Heart left ventricle (tissue), 16 donors: ENCODE results near the gene CDC42. TPM values are rescaled to one million over a fixed set of nuclear protein-coding genes. Genes with fewer than 3 reads are reported as not detected.

ENCODE experiments used
- ATAC-seq, 4 donors: fragments of 200-7000 bp; cut with Tn5 transposase; one replicate each; pipeline ENCODE4 v1.9.1; 2020 to 2022; ENCODE audit warnings: moderate library complexity in 4 of 4, mild to moderate bottlenecking in 3 of 4, moderate number of reproducible peaks in 1 of 4
- DNase-seq, 5 donors: peaks; one replicate each; pipeline ENCODE4 v3.0.0-alpha.2; 2020
- H3K27ac ChIP-seq, 12 donors: fragments of 200-600 bp; sonication (generic) in 4 of 12; one replicate each; pipeline versions ENCODE4 v1.5.0 to v1.8.0; 2016 to 2022; ENCODE audit warnings: mild to moderate bottlenecking in 2 of 12
- H3K27me3 ChIP-seq, 9 donors: fragments of 200-600 bp; sonication (generic) in 2 of 9; one replicate each; pipeline versions ENCODE4 v1.5.1 to v1.8.0; 2016 to 2022; ENCODE audit warnings: mild to moderate bottlenecking in 3 of 9
- H3K36me3 ChIP-seq, 9 donors: fragments of 200-600 bp; sonication (generic) in 2 of 9; one replicate each; pipeline versions ENCODE4 v1.5.0 to v1.8.0; 2018 to 2022; ENCODE audit warnings: mild to moderate bottlenecking in 2 of 9
- H3K4me1 ChIP-seq, 12 donors: fragments of 200-600 bp; sonication (generic) in 4 of 12; one replicate each; pipeline versions ENCODE4 v1.5.0 to v1.8.0; 2016 to 2022; ENCODE audit warnings: mild to moderate bottlenecking in 3 of 12
- H3K4me3 ChIP-seq, 12 donors: fragments of 200-600 bp; sonication (generic) in 4 of 12; one replicate each; pipeline versions ENCODE4 v1.5.0 to v1.8.0; 2017 to 2022; ENCODE audit warnings: mild to moderate bottlenecking in 9 of 12, moderate library complexity in 4 of 12
- H3K9me3 ChIP-seq, 12 donors: fragments of 200-600 bp; sonication (generic) in 4 of 12; one replicate each; pipeline versions ENCODE4 v1.5.0 to v1.8.0; 2016 to 2022; ENCODE audit warnings: mild to moderate bottlenecking in 1 of 12
- CTCF ChIP-seq, 12 donors: fragments of 200-600 bp; sonication (generic) in 4 of 12; IDR thresholded peaks; one replicate each; pipeline versions ENCODE4 v1.5.0 to v1.8.0; 2018 to 2022; ENCODE audit warnings: antibody characterized with exemption in 12 of 12, mild to moderate bottlenecking in 5 of 12
- POLR2A ChIP-seq, 2 donors: fragments of 450-650 bp; IDR thresholded peaks; one replicate each; pipeline ENCODE4 v1.6.1; 2017; ENCODE audit warnings: antibody characterized with exemption in 2 of 2, mild to moderate bottlenecking in 2 of 2, moderate library complexity in 2 of 2
- WGBS, 4 donors: extraction: QIAGEN DNeasy Blood & Tissue Kit in 2 of 4; methylation state at CpG; one replicate each; pipeline versions ENCODE4 v1.1.5 to v1.1.7; 2013 to 2018; 5-methylcytosine and 5-hydroxymethylcytosine counted together
- intact Hi-C, 10 donors: fragments of 100-400 bp; cut with DNase I; formaldehyde crosslinking; loops; one replicate each; pipeline versions ENCODE4 v1.11.1 to v1.14.2; 2022
- polyA plus RNA-seq, 2 donors: library from polyadenylated mRNA; stranded (reverse); fragments of 200-250 nt; gene quantifications; one replicate each; pipeline ENCODE4 v1.2.3, GENCODE V29; 2013
- total RNA-seq, 9 donors: library from RNA; depleted of rRNA in 2 of 9; stranded (reverse); fragments of >200 nt in 2 of 9; fragmentation: NEBNext Ultra II Directional in 3 of 9; extraction: Animal tissue kit (Norgen Biotek cat#: 25700) in 3 of 9; gene quantifications; one replicate each; pipeline versions ENCODE4 v1.1.0 to v1.2.4, GENCODE V29; 2016 to 2023
- donor health status: ischemic (EF 13 %, LVEDD 7.1; RV severe dilation, severe dysfunction).
- donor health status: healthy with polysubstance abuse.
- donor health status: DM: no; HTN: yes; CAD: no.
- donor health status: DM: no; HTN: no; CAD: no.
- donor health status: ischemic (EF 25% LVEDD 6.9; RV normal size, moderate dysfunction).
- donor health status: ischemic (EF 25% LVEDD 5.7; RV mildly dilated, moderate dysfunction).
- donor health status: healthy.
- donor health status: DM: yes; HTN: yes; CAD: no.
- donor health status: ischemic (EF 35%, LVEDD 5.7; RV mildly dilated, moderate dysfunction).
- donor health status: nonischemic (EF 11% LVEDD 7.7; RV severe dilation, severe dysfunction).
- donor health status: DM: yes; HTN: yes; CAD: no.
- donor health status: PGD.
- donor health status: ischemic (EF 29% LVEDD 5.4; RV normal size, mild dysfunction).
- donor health status: nonischemic (EF 23%, LVEDD 6.1; RV moderate dilation, normal function).

The CDC42 gene
- total and polyA plus RNA-seq, 11 donors, result 74.3 to 260 (median 184) TPM

GRCh38 chr1:22096463-22096862 lies 44.0 kb downstream of the CDC42 start:
- no peaks in the 10 kb centered on the region for H3K9me3 ChIP-seq
- ATAC-seq, result no peak
- DNase-seq, result no peak
- 89 to 94% (median 90%) methylated on average over 3 of the region's 3 CpGs for WGBS, 4 donors
- H3K27me3 ChIP-seq, result no peaks in the 10 kb centered on the region
- H3K4me3 ChIP-seq, result no peak overlapping the region
- TF ChIP-seq POLR2A (IDR thresholded peaks at IDR 0.05), result no peak
- no peak for TF ChIP-seq CTCF (IDR thresholded peaks at IDR 0.05)
- H3K27ac ChIP-seq, result no peak overlapping the region
- intact Hi-C loops, result no loop called here
- peaks cover 0 to 26% (median 7%) of the 10 kb centered on the region in 12 donors for H3K4me1 ChIP-seq
- peaks cover 0 to 82% (median 70%) of the 10 kb centered on the region in 9 donors for H3K36me3 ChIP-seq

DNA sequence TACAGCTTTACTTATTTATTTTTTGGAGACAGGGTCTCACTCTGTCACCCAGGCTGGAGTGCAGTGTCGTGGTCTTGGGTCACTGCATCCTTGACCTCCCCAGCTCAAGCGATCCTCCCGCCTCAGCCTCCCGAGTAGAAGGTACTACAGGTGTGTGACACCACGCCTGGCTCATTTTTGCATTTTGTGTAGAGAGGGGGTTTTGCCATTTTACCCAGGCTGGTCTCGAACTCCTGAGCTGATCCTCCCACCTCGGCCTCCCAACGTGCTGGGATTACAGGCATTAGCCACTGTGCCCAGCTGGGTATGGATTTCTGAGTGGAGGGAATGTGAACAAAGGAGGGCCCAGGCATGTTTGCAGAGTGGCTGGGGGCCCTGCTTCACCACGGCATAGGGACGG lies 46.2 kb downstream of the CDC42 start:
- TF ChIP-seq CTCF (IDR thresholded peaks at IDR 0.05) (no peak), POLR2A (IDR thresholded peaks at IDR 0.05) (no peak)
- no peaks in the 10 kb centered on the region for H3K27me3 ChIP-seq
- peaks cover 0 to 21% (median 8%) of the 10 kb centered on the region in 12 donors for H3K4me1 ChIP-seq
- no peak overlapping the region for H3K4me3 ChIP-seq
- no peaks in the 10 kb centered on the region for H3K9me3 ChIP-seq
- ATAC-seq (no peak), DNase-seq (no peak)
- peaks cover 0 to 74% (median 59%) of the 10 kb centered on the region in 9 donors for H3K36me3 ChIP-seq
- intact Hi-C loops, result no loop called here
- no peak overlapping the region for H3K27ac ChIP-seq
- WGBS, 4 donors, result 91 to 96% (median 95%) methylated on average over 10 of the region's 10 CpGs

DNA sequence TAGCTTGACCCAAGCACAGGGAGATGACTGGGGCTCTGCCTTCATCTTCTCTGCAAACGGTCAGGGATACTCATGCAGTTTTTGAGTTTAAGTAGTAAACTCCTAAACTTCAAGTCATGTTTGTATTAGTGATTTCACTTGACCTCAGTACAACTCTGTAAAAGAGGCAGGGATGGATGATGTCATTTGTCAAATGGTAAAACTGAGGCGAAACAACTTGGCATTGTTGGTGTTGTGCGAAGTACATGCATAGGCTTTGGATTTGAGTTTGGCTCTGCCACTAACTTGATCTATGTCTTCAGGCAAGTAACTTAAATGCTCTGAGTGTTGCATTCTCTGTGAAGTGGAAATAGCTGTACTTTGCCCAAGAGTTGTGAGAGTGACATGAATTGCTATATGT lies 47.7 kb downstream of the CDC42 start:
- H3K27ac ChIP-seq, result no peak overlapping the region
- ATAC-seq (no peak), DNase-seq (no peak)
- intact Hi-C loops, result loop anchor here in 6 of 10 donors (10.0 kb wide), 3 partner anchors 175 to 545 kb away; partner anchors contain the start of gene C1QC (in 3 of the 6)
- H3K9me3 ChIP-seq, result no peaks in the 10 kb centered on the region
- 90 to 93% (median 92%) methylated on average over 3 of the region's 3 CpGs for WGBS, 4 donors
- no peaks in the 10 kb centered on the region for H3K27me3 ChIP-seq
- H3K4me3 ChIP-seq, result no peak overlapping the region
- peaks cover 0 to 26% (median 8%) of the 10 kb centered on the region in 12 donors for H3K4me1 ChIP-seq
- peaks cover 0 to 66% (median 55%) of the 10 kb centered on the region in 9 donors for H3K36me3 ChIP-seq
- no peak for TF ChIP-seq POLR2A (IDR thresholded peaks at IDR 0.05)
- no peak for TF ChIP-seq CTCF (IDR thresholded peaks at IDR 0.05)

DNA sequence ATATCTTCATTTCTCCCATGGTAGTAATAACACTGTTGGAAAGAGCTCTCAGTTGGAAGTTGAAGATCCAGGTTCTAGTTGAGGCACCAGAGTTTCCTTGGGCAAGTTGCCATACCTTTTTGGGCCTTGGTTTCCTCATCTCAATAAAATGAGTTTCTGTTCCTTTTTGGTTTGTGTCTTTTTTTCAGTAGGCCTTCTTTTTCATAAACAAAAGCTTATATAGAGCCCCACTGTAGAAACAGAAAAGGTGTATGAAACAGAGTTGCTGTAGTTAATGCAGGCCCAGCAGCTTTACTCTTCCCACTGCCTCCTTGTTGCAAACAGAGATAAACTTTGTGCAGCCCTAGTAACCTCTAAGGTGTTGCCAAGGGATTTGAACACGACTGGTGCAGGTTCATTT lies 48.7 kb downstream of the CDC42 start:
- no peak for ATAC-seq
- Histone ChIP-seq H3K4me3 (no peak overlapping the region), H3K4me1 (peaks cover 0 to 33% (median 8%) of the 10 kb centered on the region in 12 donors), H3K27me3 (no peaks in the 10 kb centered on the region), H3K27ac (no peak overlapping the region), H3K9me3 (no peaks in the 10 kb centered on the region), H3K36me3 (peaks cover 0 to 62% (median 45%) of the 10 kb centered on the region in 9 donors)
- WGBS, 4 donors, result 39 to 47% (median 43%) methylated on average over 1 of the region's 1 CpG
- intact Hi-C loops, result loop anchor here in 6 of 10 donors (10.0 kb wide), 3 partner anchors 174 to 544 kb away; partner anchors contain the start of gene C1QC (in 3 of the 6)
- TF ChIP-seq POLR2A (IDR thresholded peaks at IDR 0.05) (no peak), CTCF (IDR thresholded peaks at IDR 0.05) (no peak)
- no peak for DNase-seq
